NT2/D1 (cell line): ENCODE data around the gene SLC12A2.

Experiments used
- DNase-seq: peaks from one replicate; pipeline ENCODE4 v3.0.0-alpha.2; 2011; ENCODE audit warnings: low read depth, low spot score
- H3K27me3 ChIP-seq: 2 replicates; pipeline ENCODE4 v1.6.0; 2011; ENCODE audit warnings: mild to moderate bottlenecking; ENCODE audit not compliant: insufficient read length, insufficient read depth
- H3K36me3 ChIP-seq: 2 replicates; pipeline ENCODE4 v1.6.1; 2011; ENCODE audit warnings: mild to moderate bottlenecking, low read length, mixed read lengths; ENCODE audit not compliant: insufficient read depth, insufficient read length
- H3K4me1 ChIP-seq: 2 replicates; pipeline ENCODE4 v1.5.1; 2011; ENCODE audit not compliant: insufficient read depth, insufficient read length
- H3K4me3 ChIP-seq: 2 replicates; pipeline ENCODE4 v1.5.1; 2011; ENCODE audit warnings: low read depth; ENCODE audit not compliant: insufficient read length
- H3K9ac ChIP-seq: 2 replicates; pipeline ENCODE4 v1.6.0; 2011; ENCODE audit warnings: low read depth; ENCODE audit not compliant: insufficient read length
- H3K9me3 ChIP-seq: 2 replicates; pipeline ENCODE4 v1.5.1; 2011; ENCODE audit warnings: mild to moderate bottlenecking, low read length; ENCODE audit not compliant: insufficient read depth
- SUZ12 ChIP-seq: IDR thresholded peaks from 2 replicates; pipeline ENCODE4 v1.6.1; 2011; ENCODE audit not compliant: insufficient read length, insufficient read depth; ENCODE audit errors: extremely low read depth
- YY1 ChIP-seq: IDR thresholded peaks from 2 replicates; pipeline ENCODE4 v1.6.1; 2011; ENCODE audit not compliant: insufficient read length, insufficient read depth
- ZNF274 ChIP-seq: IDR thresholded peaks from 2 replicates; pipeline ENCODE4 v1.6.1; 2011; ENCODE audit warnings: mild to moderate bottlenecking, low read depth, low read length

The SLC12A2 gene

GRCh38 chr5:128083033-128083810 is at the start of gene SLC12A2:
SLC12A2 (plus strand) TSS chr5:128083766; CDS start chr5:128083955, 189 bp downstream.
- peak; percentile 69 for DNase-seq

DNA sequence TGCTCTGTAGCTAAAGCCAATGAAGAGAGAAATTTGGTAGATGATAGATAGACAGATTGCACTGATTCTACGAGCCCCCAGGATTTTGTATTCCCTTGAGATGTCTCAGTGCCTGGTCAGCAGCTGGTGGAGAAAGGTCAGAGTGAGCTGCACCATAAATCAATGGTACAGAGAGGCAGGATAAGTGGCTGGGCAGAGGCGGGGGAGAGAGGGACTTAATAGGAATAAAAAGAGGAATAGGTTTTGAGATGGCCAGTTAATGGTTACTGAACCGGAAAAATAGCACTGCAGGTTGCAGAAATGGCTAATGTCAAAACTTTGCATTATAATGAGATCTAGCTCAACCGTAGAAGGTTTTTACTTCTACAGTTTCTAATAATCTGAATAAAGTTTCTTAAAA is 47.9 kb upstream of the SLC12A2 start:
- no peaks in the 10 kb centered on the region for H3K4me1 ChIP-seq
- TF ChIP-seq SUZ12 = no peak

More at GRCh38 chr5:128083033-128083810, at the start of gene SLC12A2:
- peaks cover 11% of the 10 kb centered on the region for H3K27me3 ChIP-seq
- peak within 1 kb of the TSS; percentile 90 for H3K9ac ChIP-seq
- no peaks in the 10 kb centered on the region for H3K36me3 ChIP-seq
- TF ChIP-seq YY1 = no peak
- TF ChIP-seq ZNF274 = no peak
- no peak for TF ChIP-seq SUZ12
- H3K4me1 ChIP-seq = no peaks in the 10 kb centered on the region
- H3K4me3 ChIP-seq = peak within 1 kb of the TSS; percentile 85
- H3K9me3 ChIP-seq = no peaks in the 10 kb centered on the region

GRCh38 chr5:128036950-128037349 is 46.6 kb upstream of the SLC12A2 start:
- H3K36me3 ChIP-seq = no peaks in the 10 kb centered on the region
- DNase-seq = no peak
- no peak for TF ChIP-seq YY1
- no peak for TF ChIP-seq SUZ12
- no peak for TF ChIP-seq ZNF274
- H3K9ac ChIP-seq = no peak overlapping the region
- no peaks in the 10 kb centered on the region for H3K9me3 ChIP-seq
- H3K4me3 ChIP-seq = no peak overlapping the region
- H3K27me3 ChIP-seq = no peaks in the 10 kb centered on the region
- no peaks in the 10 kb centered on the region for H3K4me1 ChIP-seq

More for the DNA sequence above, 47.9 kb upstream of the SLC12A2 start:
- Histone ChIP-seq H3K9ac (no peak overlapping the region), H3K36me3 (no peaks in the 10 kb centered on the region), H3K27me3 (no peaks in the 10 kb centered on the region), H3K9me3 (no peaks in the 10 kb centered on the region), H3K4me3 (no peak overlapping the region)
- DNase-seq = no peak

- no peak for DNase-seq
- no peaks in the 10 kb centered on the region for H3K9me3 ChIP-seq
- H3K9ac ChIP-seq = no peak overlapping the region
- H3K4me3 ChIP-seq = no peak overlapping the region
- TF ChIP-seq SUZ12 (no peak), YY1 (no peak), ZNF274 (no peak)
- H3K36me3 ChIP-seq = no peaks in the 10 kb centered on the region
- H3K4me1 ChIP-seq = no peaks in the 10 kb centered on the region
- H3K27me3 ChIP-seq = no peaks in the 10 kb centered on the region
These were observed 44.9 kb upstream of the SLC12A2 start for GRCh38 chr5:128038643-128039042.

DNA sequence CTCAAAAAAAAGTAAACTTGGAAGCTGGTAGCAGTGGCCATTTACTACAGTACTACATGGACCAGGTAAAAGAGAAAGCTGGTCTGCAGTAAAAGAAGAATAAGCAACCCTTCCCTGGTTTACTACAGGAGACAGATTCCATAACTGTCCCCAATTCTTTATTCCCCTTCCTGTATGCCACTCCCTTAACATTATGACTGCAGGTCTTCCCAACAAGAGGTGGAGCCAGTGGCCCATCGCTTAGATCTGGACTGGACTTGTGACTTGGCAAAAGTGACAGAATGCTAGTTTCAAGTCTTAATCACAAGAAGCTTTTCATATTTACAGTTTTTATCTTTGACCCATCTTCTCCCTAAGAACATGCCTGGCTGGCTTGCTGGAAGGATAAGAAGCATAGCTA is 42.6 kb upstream of the SLC12A2 start:
- no peaks in the 10 kb centered on the region for H3K4me1 ChIP-seq

DNA sequence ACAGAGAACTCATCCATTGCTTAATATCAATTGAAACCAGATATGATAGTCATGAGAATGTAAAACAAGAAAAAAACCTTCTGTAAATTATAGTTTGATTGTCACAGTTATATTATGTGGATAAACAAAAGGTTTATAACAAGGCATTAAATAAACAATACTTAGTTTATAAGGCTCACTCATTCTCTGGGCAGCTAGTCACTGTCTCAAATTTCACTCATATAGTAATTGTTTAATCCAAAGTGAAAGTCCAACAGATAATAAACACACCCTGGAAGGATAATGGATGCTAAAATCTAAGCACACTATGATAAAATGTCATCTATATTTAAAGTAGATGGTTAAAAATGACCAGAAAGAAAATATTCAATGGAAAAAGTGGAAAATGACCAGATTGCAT is 30.8 kb upstream of the SLC12A2 start:
- H3K36me3 ChIP-seq = no peaks in the 10 kb centered on the region
- TF ChIP-seq YY1 = no peak
- no peak for TF ChIP-seq SUZ12
- TF ChIP-seq ZNF274 = no peak
- no peak overlapping the region for H3K9ac ChIP-seq
- DNase-seq = no peak
- H3K4me3 ChIP-seq = no peak overlapping the region
- H3K4me1 ChIP-seq = no peaks in the 10 kb centered on the region
- no peaks in the 10 kb centered on the region for H3K27me3 ChIP-seq
- H3K9me3 ChIP-seq = no peaks in the 10 kb centered on the region

More for the DNA sequence above, 42.6 kb upstream of the SLC12A2 start:
- Histone ChIP-seq H3K9me3 (no peaks in the 10 kb centered on the region), H3K9ac (no peak overlapping the region), H3K36me3 (no peaks in the 10 kb centered on the region), H3K27me3 (no peaks in the 10 kb centered on the region), H3K4me3 (no peak overlapping the region)
- no peak for DNase-seq
- TF ChIP-seq SUZ12 (no peak), YY1 (no peak), ZNF274 (no peak)

- no peaks in the 10 kb centered on the region for H3K9me3 ChIP-seq
- no peak for DNase-seq
- no peak overlapping the region for H3K9ac ChIP-seq
- TF ChIP-seq YY1 (no peak), ZNF274 (no peak), SUZ12 (no peak)
- H3K4me1 ChIP-seq = no peaks in the 10 kb centered on the region
- no peak overlapping the region for H3K4me3 ChIP-seq
- H3K36me3 ChIP-seq = no peaks in the 10 kb centered on the region
- no peaks in the 10 kb centered on the region for H3K27me3 ChIP-seq
These were observed 30.1 kb upstream of the SLC12A2 start for GRCh38 chr5:128053291-128053954.
